Neural crest cell (in vitro differentiated cells): ENCODE results near the gene ANKDD1B. TPM values are rescaled to one million over a fixed set of nuclear protein-coding genes. Genes with fewer than 3 reads are reported as not detected.

Experiments
- DNase-seq: peaks from one replicate; pipeline ENCODE4 v3.0.0; 2021; ENCODE audit warnings: low read depth, mixed read lengths, low spot score
- H3K27ac Mint-ChIP-seq: one replicate; pipeline ENCODE4 v1.8.0; 2021; ENCODE audit warnings: mild to moderate bottlenecking, mixed read lengths; ENCODE audit not compliant: unreplicated experiment
- H3K27me3 Mint-ChIP-seq: 2 replicates; pipeline ENCODE4 v1.8.0; 2021; ENCODE audit warnings: low read depth, mild to moderate bottlenecking, mixed read lengths
- H3K36me3 Mint-ChIP-seq: 2 replicates; pipeline ENCODE4 v1.8.0; 2021; ENCODE audit warnings: low read depth, mild to moderate bottlenecking, mixed read lengths
- H3K4me1 Mint-ChIP-seq: 2 replicates; pipeline ENCODE4 v1.8.0; 2021; ENCODE audit warnings: mixed read lengths
- H3K4me3 Mint-ChIP-seq: one replicate; pipeline ENCODE4 v1.8.0; 2021; ENCODE audit warnings: mild to moderate bottlenecking, mixed read lengths
- H3K9me3 Mint-ChIP-seq: 2 replicates; pipeline ENCODE4 v1.8.0; 2021; ENCODE audit warnings: mixed read lengths
- CTCF ChIP-seq: fragments of 200-600 bp; sonication (generic); conservative IDR thresholded peaks from 2 replicates; pipeline ENCODE4 v1.5.0; 2021; ENCODE audit warnings: antibody characterized with exemption, mild to moderate bottlenecking
- total RNA-seq: library from RNA; stranded (reverse); gene quantifications from 2 replicates; pipeline ENCODE4 v1.2.1, GENCODE V29; 2021

The ANKDD1B gene
- total RNA-seq, 1 donor from 2014 or later, result 0.28 TPM

GRCh38 chr5:75653521-75653920 lies 42.3 kb downstream of the ANKDD1B start:
- Mint-ChIP-seq H3K4me1 (peaks cover 16% of the 10 kb centered on the region), H3K27me3 (no peaks in the 10 kb centered on the region), H3K27ac (no peak overlapping the region), H3K9me3 (no peaks in the 10 kb centered on the region), H3K36me3 (no peaks in the 10 kb centered on the region), H3K4me3 (no peak overlapping the region)
- DNase-seq, result no peak
- TF ChIP-seq CTCF, result no peak

- no peak for DNase-seq
- Mint-ChIP-seq H3K4me3 (no peak overlapping the region), H3K27me3 (no peaks in the 10 kb centered on the region), H3K27ac (no peak overlapping the region), H3K9me3 (no peaks in the 10 kb centered on the region), H3K4me1 (peaks cover 16% of the 10 kb centered on the region), H3K36me3 (no peaks in the 10 kb centered on the region)
- no peak for TF ChIP-seq CTCF
Measured at GRCh38 chr5:75654693-75655295, 43.5 kb downstream of the ANKDD1B start.

GRCh38 chr5:75656311-75657003 lies 45.2 kb downstream of the ANKDD1B start:
- no peak overlapping the region for H3K27ac Mint-ChIP-seq
- TF ChIP-seq CTCF, result no peak
- H3K4me1 Mint-ChIP-seq, result peaks cover 16% of the 10 kb centered on the region
- no peak for DNase-seq
- H3K27me3 Mint-ChIP-seq, result no peaks in the 10 kb centered on the region
- H3K9me3 Mint-ChIP-seq, result no peaks in the 10 kb centered on the region
- no peaks in the 10 kb centered on the region for H3K36me3 Mint-ChIP-seq
- H3K4me3 Mint-ChIP-seq, result no peak overlapping the region

- Mint-ChIP-seq H3K27ac (no peak overlapping the region), H3K4me3 (no peak overlapping the region), H3K27me3 (no peaks in the 10 kb centered on the region), H3K36me3 (no peaks in the 10 kb centered on the region), H3K4me1 (peaks cover 25% of the 10 kb centered on the region), H3K9me3 (no peaks in the 10 kb centered on the region)
- no peak for DNase-seq
- no peak for TF ChIP-seq CTCF
Measured at GRCh38 chr5:75659791-75660450, 48.7 kb downstream of the ANKDD1B start.

GRCh38 chr5:75660678-75661465 lies 49.6 kb downstream of the ANKDD1B start:
- Mint-ChIP-seq H3K4me3 (no peak overlapping the region), H3K36me3 (no peaks in the 10 kb centered on the region), H3K9me3 (no peaks in the 10 kb centered on the region), H3K27ac (no peak overlapping the region), H3K4me1 (peaks cover 20% of the 10 kb centered on the region), H3K27me3 (no peaks in the 10 kb centered on the region)
- no peak for DNase-seq
- TF ChIP-seq CTCF, result no peak
